Measurements from ENCODE around the gene ROBO1. TPM values are rescaled to one million over a fixed set of nuclear protein-coding genes. Genes with fewer than 3 reads are reported as not detected.

The ROBO1 gene
- total and polyA plus RNA-seq, 2 of the 13 experiments (the other 11 are each of a cell fraction or from before 2014, with no cell fraction given): 52.2 to 71.0 TPM

GRCh38 chr3:78993375-78993774 is 774.4 kb downstream of the ROBO1 start (continued):
- TF ChIP-seq CEBPZ (IDR thresholded peaks at IDR 0.05; ENCODE audit: low read length) (no peak), ZNF274 (CRISPR knock-in tag; IDR thresholded peaks at IDR 0.05) (no peak), TFDP1 (CRISPR knock-in tag; IDR thresholded peaks at IDR 0.05; ENCODE audit: borderline replicate concordance) (no peak), IKZF1 (IDR thresholded peaks at IDR 0.05) (no peak), ZNF883 (CRISPR knock-in tag; IDR thresholded peaks at IDR 0.05; ENCODE audit: not compliant biosample characterization) (no peak), HMGXB3 (CRISPR knock-in tag; IDR thresholded peaks at IDR 0.05; ENCODE audit: borderline replicate concordance) (peak; percentile 26; the same call in 1 of the 2 replicates), TBX2 (CRISPR knock-in tag; IDR thresholded peaks at IDR 0.05; ENCODE audit: borderline replicate concordance) (peak; percentile 69; the same call in 1 of the 2 replicates), SKI (IDR thresholded peaks at IDR 0.05; ENCODE audit: partially characterized antibody) (peak; percentile 58), ZNF280B (CRISPR knock-in tag; IDR thresholded peaks at IDR 0.05; ENCODE audit: borderline replicate concordance) (no peak), ZNF136 (CRISPR knock-in tag; IDR thresholded peaks at IDR 0.05; ENCODE audit: low read depth) (0 out of 2 replicates have a peak, but pooled peaks have one; percentile 39), HNF1B (CRISPR knock-in tag; IDR thresholded peaks at IDR 0.05) (peak; percentile 59; the same call in 1 of the 2 replicates), ZNF652 (CRISPR knock-in tag; IDR thresholded peaks at IDR 0.05; ENCODE audit: borderline replicate concordance, low read depth) (peak; percentile 29; the same call in 1 of the 2 replicates), JUN (CRISPR knock-in tag; IDR thresholded peaks at IDR 0.05) (peak; percentile 70; the same call in 1 of the 2 replicates), MED13 (CRISPR knock-in tag; IDR thresholded peaks at IDR 0.05) (no peak), ZNF12 (CRISPR knock-in tag; IDR thresholded peaks at IDR 0.05) (peak; percentile 74; the same call in 1 of the 2 replicates)
